SK-N-SH treated with all-trans-retinoic acid at 6 μM for 48 hours (cell line): ENCODE data around the gene VWF.

Source experiments
- ATAC-seq: fragments of 200-7000 bp; cut with Tn5 transposase; 3 replicates; pipeline ENCODE4 v1.9.1; 2020; ENCODE audit warnings: mild to moderate bottlenecking, moderate library complexity
- ARNTL ChIP-seq: fragments of 450-650 bp; formaldehyde crosslinking; IDR thresholded peaks from 2 replicates; pipeline ENCODE4 v1.5.0; 2020; ENCODE audit warnings: low read depth, mild to moderate bottlenecking, moderate library complexity, borderline replicate concordance
- BACH2 ChIP-seq: fragments of 250-450 bp; sonication (Bioruptor Pico); IDR thresholded peaks from 2 replicates; pipeline ENCODE4 v1.9.0; 2021; ENCODE audit warnings: mild to moderate bottlenecking, borderline replicate concordance
- CREB5 ChIP-seq: fragments of 250-450 bp; sonication (Bioruptor Pico); IDR thresholded peaks from 2 replicates; pipeline ENCODE4 v1.5.1; 2020; ENCODE audit warnings: low read depth, mild to moderate bottlenecking, moderate library complexity
- CSRNP3 ChIP-seq: fragments of 250-450 bp; sonication (Bioruptor Pico); IDR thresholded peaks from 2 replicates; pipeline ENCODE4 v1.5.1; 2021; ENCODE audit warnings: mild to moderate bottlenecking, moderate library complexity
- ISL1 ChIP-seq: fragments of 250-450 bp; sonication (Bioruptor Pico); IDR thresholded peaks from 2 replicates; pipeline ENCODE4 v2.1.2; 2022; ENCODE audit warnings: mild to moderate bottlenecking, moderate library complexity
- PATZ1 ChIP-seq: fragments of 250-450 bp; sonication (Bioruptor Pico); IDR thresholded peaks from 2 replicates; pipeline ENCODE4 v1.8.0; 2020; ENCODE audit warnings: mild to moderate bottlenecking, moderate library complexity, borderline replicate concordance
- POU6F1 ChIP-seq: fragments of 250-450 bp; sonication (Bioruptor Pico); IDR thresholded peaks from 2 replicates; pipeline ENCODE4 v1.8.0; 2021; ENCODE audit warnings: low read depth, mild to moderate bottlenecking, moderate library complexity, borderline replicate concordance
- PPARA ChIP-seq: fragments of 250-450 bp; sonication (Bioruptor Pico); IDR thresholded peaks from 2 replicates; pipeline ENCODE4 v1.5.0; 2020; ENCODE audit warnings: mild to moderate bottlenecking, borderline replicate concordance
- RARB ChIP-seq: fragments of 250-450 bp; sonication (Bioruptor Pico); IDR thresholded peaks from 2 replicates; pipeline ENCODE4 v1.8.0; 2021; ENCODE audit warnings: mild to moderate bottlenecking, moderate library complexity
- SNAI2 ChIP-seq: fragments of 250-450 bp; sonication (Bioruptor Pico); IDR thresholded peaks from 2 replicates; pipeline ENCODE4 v1.5.0; 2020; ENCODE audit warnings: mild to moderate bottlenecking, moderate library complexity
- TCF4 ChIP-seq: fragments of 250-450 bp; sonication (Bioruptor Pico); IDR thresholded peaks from 2 replicates; pipeline ENCODE4 v1.8.0; 2021; ENCODE audit warnings: mild to moderate bottlenecking, moderate library complexity, borderline replicate concordance
- TOX ChIP-seq: fragments of 250-450 bp; sonication (Bioruptor Pico); IDR thresholded peaks from 2 replicates; pipeline ENCODE4 v1.8.0; 2021; ENCODE audit warnings: mild to moderate bottlenecking, moderate library complexity, borderline replicate concordance
- TSHZ2 ChIP-seq: fragments of 250-450 bp; sonication (Bioruptor Pico); IDR thresholded peaks from 2 replicates; pipeline ENCODE4 v1.5.0; 2020; ENCODE audit warnings: mild to moderate bottlenecking, moderate library complexity
- ZC3H10 ChIP-seq: fragments of 250-450 bp; sonication (Bioruptor Pico); IDR thresholded peaks from 2 replicates; pipeline ENCODE4 v1.5.1; 2021; ENCODE audit warnings: mild to moderate bottlenecking, moderate library complexity
- ZFP3 ChIP-seq: fragments of 250-450 bp; sonication (Bioruptor Pico); IDR thresholded peaks from 2 replicates; pipeline ENCODE4 v1.5.0; 2020; ENCODE audit warnings: mild to moderate bottlenecking, moderate library complexity
- ZNF565 ChIP-seq: fragments of 450-650 bp; formaldehyde crosslinking; conservative IDR thresholded peaks from 2 replicates; pipeline ENCODE4 v1.5.0; 2020; ENCODE audit warnings: low read depth, mild to moderate bottlenecking, moderate library complexity
- ZNF70 ChIP-seq: fragments of 450-650 bp; formaldehyde crosslinking; IDR thresholded peaks from 2 replicates; pipeline ENCODE4 v1.5.0; 2020; ENCODE audit warnings: mild to moderate bottlenecking, moderate library complexity
- ZNF8 ChIP-seq: fragments of 450-650 bp; formaldehyde crosslinking; IDR thresholded peaks from 2 replicates; pipeline ENCODE4 v1.5.0; 2020; ENCODE audit warnings: mild to moderate bottlenecking, moderate library complexity

VWF gene

GRCh38 chr12:5910790-5911548, 213.5 kb downstream of the VWF start:
- no peak for TF ChIP-seq ZNF8 (CRISPR knock-in tag)
- no peak for TF ChIP-seq ISL1 (CRISPR knock-in tag)
- no peak for TF ChIP-seq ZNF70
- TF ChIP-seq PATZ1 = no peak
- TF ChIP-seq TCF4 (CRISPR knock-in tag) = no peak
- no peak for TF ChIP-seq CSRNP3 (CRISPR knock-in tag)
- no peak for TF ChIP-seq TSHZ2
- no peak for TF ChIP-seq SNAI2 (CRISPR knock-in tag)
- TF ChIP-seq POU6F1 (CRISPR knock-in tag) = no peak
- no peak for TF ChIP-seq TOX (CRISPR knock-in tag)
- TF ChIP-seq ZNF565 (CRISPR knock-in tag) = no peak
- no peak for TF ChIP-seq ARNTL (CRISPR knock-in tag)
- TF ChIP-seq ZC3H10 (CRISPR knock-in tag) = no peak
- no peak for TF ChIP-seq RARB (CRISPR knock-in tag)
- TF ChIP-seq BACH2 (CRISPR knock-in tag) = no peak
- no peak for ATAC-seq

GRCh38 chr12:5909560-5909959, 214.9 kb downstream of the VWF start:
- ATAC-seq = no peak
- TF ChIP-seq RARB (CRISPR knock-in tag) (no peak), TOX (CRISPR knock-in tag) (no peak), ARNTL (CRISPR knock-in tag) (no peak), CREB5 (CRISPR knock-in tag) (no peak), ZFP3 (no peak), TSHZ2 (no peak), PATZ1 (no peak), ZNF8 (CRISPR knock-in tag) (no peak), POU6F1 (CRISPR knock-in tag) (no peak), TCF4 (CRISPR knock-in tag) (no peak), PPARA (CRISPR knock-in tag) (no peak), ZNF565 (CRISPR knock-in tag) (no peak), SNAI2 (CRISPR knock-in tag) (no peak), ISL1 (CRISPR knock-in tag) (no peak), BACH2 (CRISPR knock-in tag) (no peak)
